K562 (cell line): Measurements from ENCODE around the gene TRPM4. TPM values are rescaled to one million over a fixed set of nuclear protein-coding genes. Genes with fewer than 3 reads are reported as not detected.
A peak's percentile ranks its signal among the peaks of the same experiment; 100 is the strongest.
"Not testable (repeated sequence)": the region's sequence is repeated elsewhere in the genome, so short reads cannot be mapped to it uniquely, and the experiment has no call there.

Experiments used
- ATAC-seq: fragments of 200-7000 bp; cut with Tn5 transposase; 3 replicates; pipeline ENCODE4 v1.9.1; 2020; ENCODE audit warnings: moderate library complexity
- BruUV-seq: library from RNA; stranded (reverse); fragments of 400-500 nt; replicated peaks from 2 replicates; lab custom pipeline; 2021; lab: Mats Ljungman, UMichigan
- CTCF ChIA-PET: fragments of 300-600 bp; formaldehyde crosslinking; extraction: SDS; loops from one replicate; lab custom pipeline; 2021; ENCODE audit warnings: low intra/inter-chr PET ratio; lab: Yijun Ruan, JAX
- POLR2A ChIA-PET: fragments of 300-600, 350-650 bp; sonication (Branson Sonifier 250); formaldehyde crosslinking; extraction: SDS; loops from one replicate; lab custom pipeline; 2021; ENCODE audit warnings: antibody characterized with exemption, inconsistent platforms; lab: Yijun Ruan, JAX
- DNase-seq, 4 experiments: peaks; one replicate each; pipeline versions ENCODE4 v3.0.0 to v3.0.0-alpha.2; 2011 to 2018; ENCODE audit warnings: low spot score in 3 of 4, mixed read lengths in 3 of 4; ENCODE audit errors: extremely low read depth in 1 of 4
- FAIRE-seq: peaks from 2 replicates; lab custom pipeline; 2011; peaks lifted over from hg19 to GRCh38; lab: Jason Lieb, UNC
- H2AFZ ChIP-seq: 2 replicates; pipeline ENCODE4 v1.6.0; 2011; ENCODE audit warnings: low read depth, low read length, control low read depth, inconsistent platforms
- H3K27ac ChIP-seq: fragments of 200-600 bp; 3 replicates; pipeline ENCODE4 v1.8.0; 2011; ENCODE audit warnings: low read depth, mild to moderate bottlenecking, control low read depth, inconsistent platforms, low read length, moderate library complexity, mixed read lengths; ENCODE audit errors: extremely low read depth
- H3K27me3 ChIP-seq, 2 experiments: fragments of 300-600 bp in 1 of 2; 2 replicates in 1 of 2; 3 replicates in 1 of 2; pipeline versions ENCODE4 v1.6.0 to v1.8.0; 2011; ENCODE audit warnings: inconsistent platforms in 2 of 2, low read length in 2 of 2, mild to moderate bottlenecking in 1 of 2, mixed read lengths in 1 of 2, moderate library complexity in 1 of 2; ENCODE audit not compliant: control insufficient read depth in 2 of 2, insufficient read depth in 2 of 2
- H3K36me3 ChIP-seq: fragments of 300-600 bp; 3 replicates; pipeline ENCODE4 v1.8.0; 2011; ENCODE audit warnings: mild to moderate bottlenecking, low read length, inconsistent platforms; ENCODE audit not compliant: control insufficient read depth, insufficient read depth
- H3K4me1 ChIP-seq, 2 experiments: fragments of 200-600 bp in 1 of 2; replicated peaks in 1 of 2; 2 replicates in 1 of 2; 3 replicates in 1 of 2; pipeline versions ENCODE4 v1.5.1 to v1.8.0; 2011; ENCODE audit warnings: inconsistent platforms in 2 of 2, low read length in 2 of 2, mild to moderate bottlenecking in 1 of 2, mixed read lengths in 1 of 2, moderate library complexity in 1 of 2; ENCODE audit not compliant: control insufficient read depth in 2 of 2, insufficient read depth in 2 of 2
- H3K4me2 ChIP-seq: 2 replicates; pipeline ENCODE4 v1.6.1; 2011; ENCODE audit warnings: low read length, control low read depth, inconsistent platforms, mixed read lengths; ENCODE audit not compliant: insufficient read depth
- H3K4me3 ChIP-seq: fragments of 200-600 bp; sonication (generic), shearing (Covaris generic); 2 replicates; pipeline ENCODE4 v1.5.1; 2016; ENCODE audit warnings: control low read depth, inconsistent platforms
- H3K79me2 ChIP-seq: fragments of 200-600 bp; 3 replicates; pipeline ENCODE4 v1.8.0; 2011; ENCODE audit warnings: low read length, inconsistent platforms; ENCODE audit not compliant: control insufficient read depth, insufficient read depth
- H3K9ac ChIP-seq, 2 experiments: 2 replicates each; pipeline versions ENCODE4 v1.6.0 to v1.6.1; 2011; ENCODE audit warnings: low read depth in 2 of 2, low read length in 2 of 2, control low read depth in 1 of 2, inconsistent platforms in 1 of 2, mild to moderate bottlenecking in 1 of 2, mixed read lengths in 1 of 2; ENCODE audit not compliant: insufficient read depth in 1 of 2
- H3K9me1 ChIP-seq: one replicate; pipeline ENCODE4 v1.6.0; 2011; ENCODE audit warnings: inconsistent platforms, mild to moderate bottlenecking, low read length, moderate library complexity; ENCODE audit not compliant: control insufficient read depth, insufficient read depth
- H3K9me3 ChIP-seq: replicated peaks from 2 replicates; pipeline ENCODE4 v1.5.1; 2011; ENCODE audit warnings: low read depth, low read length, inconsistent platforms; ENCODE audit not compliant: control insufficient read depth, insufficient read depth
- H4K20me1 ChIP-seq: replicated peaks from 2 replicates; pipeline ENCODE4 v1.6.1; 2011; ENCODE audit warnings: low read length, inconsistent platforms, mixed read lengths; ENCODE audit not compliant: control insufficient read depth, insufficient read depth
- CEBPB ChIP-seq: fragments of 450-650 bp; IDR thresholded peaks from 2 replicates; pipeline ENCODE4 v1.6.1; 2016; ENCODE audit warnings: missing genetic modification characterization, missing compliant biosample characterization
- CEBPG ChIP-seq, 3 experiments: fragments of 200-800 bp in 1 of 3; sonication (Bioruptor generic) in 1 of 3; sonication (generic) in 1 of 3; formaldehyde crosslinking in 1 of 3; IDR thresholded peaks in 2 of 3; conservative IDR thresholded peaks in 1 of 3; 2 replicates each; pipeline versions ENCODE4 v1.6.1 to v1.8.0; 2016 to 2022; ENCODE audit warnings: missing compliant biosample characterization in 2 of 3, missing genetic modification characterization in 2 of 3, mild to moderate bottlenecking in 1 of 3, missing genetic modification reagents in 1 of 3
- CREM ChIP-seq: IDR thresholded peaks from 2 replicates; pipeline ENCODE4 v1.6.1; 2014; ENCODE audit warnings: antibody characterized with exemption, low read depth
- HDAC8 ChIP-seq: fragments of 450-650 bp; IDR thresholded peaks from 2 replicates; pipeline ENCODE4 v1.6.1; 2016; ENCODE audit warnings: mild to moderate bottlenecking, missing genetic modification characterization, moderate library complexity, missing compliant biosample characterization
- KAT2B ChIP-seq: IDR thresholded peaks from one replicate; pipeline ENCODE4 v1.6.1; 2012; ENCODE audit warnings: low read depth, mild to moderate bottlenecking, control low read depth, inconsistent platforms, low read length, moderate library complexity
- KLF1 ChIP-seq: fragments of 450-650 bp; IDR thresholded peaks from 2 replicates; pipeline ENCODE4 v1.6.1; 2016; ENCODE audit warnings: missing genetic modification characterization, missing compliant biosample characterization
- NELFE ChIP-seq: IDR thresholded peaks from 2 replicates; pipeline ENCODE4 v1.6.1; 2011; ENCODE audit warnings: mild to moderate bottlenecking; ENCODE audit not compliant: insufficient read depth, insufficient read length
- PURB ChIP-seq: sonication (generic); formaldehyde crosslinking; IDR thresholded peaks from 2 replicates; pipeline ENCODE4 v1.9.0; 2021; ENCODE audit warnings: low read depth, mild to moderate bottlenecking, missing genetic modification reagents
- ZFP1 ChIP-seq: fragments of 450-650 bp; formaldehyde crosslinking; IDR thresholded peaks from 2 replicates; pipeline ENCODE4 v1.4.0; 2020; ENCODE audit warnings: mild to moderate bottlenecking, mixed read lengths
- ZNF518B ChIP-seq: fragments of 250-450 bp; sonication (Bioruptor Pico); IDR thresholded peaks from 2 replicates; pipeline ENCODE4 v1.5.0; 2021; ENCODE audit warnings: mild to moderate bottlenecking, moderate library complexity
- WGBS: fragments of 100-300 bp; shearing (Covaris generic); methylation state at CpG from one replicate; pipeline ENCODE4 v1.1.6; 2016; ENCODE audit warnings: low coverage, mixed read lengths; ENCODE audit not compliant: insufficient coverage; ENCODE audit errors: missing lambda C conversion rate; 5-methylcytosine and 5-hydroxymethylcytosine counted together
- in situ Hi-C: fragments of 300-500 bp; cut with MboI; formaldehyde crosslinking; loops from 4 replicates; pipeline ENCODE4 v1.15.0; 2018; ENCODE audit warnings: inconsistent platforms, mixed read lengths
- intact Hi-C: fragments of 100-400 bp; cut with micrococcal nuclease; formaldehyde crosslinking; loops from 2 replicates; pipeline ENCODE4 v1.14.2; 2022
- polyA plus RNA-seq, 8 experiments: library from polyadenylated mRNA; depleted of rRNA in 4 of 8; stranded (reverse) in 5 of 8; unstranded in 3 of 8; fragments of >200 nt; fragmentation: Nextera tagmentation in 2 of 8; fragmentation: Illumina TruSeq in 1 of 8; extraction: Ambion mirVana in 2 of 8; extraction: Trizol in 1 of 8; gene quantifications; 2 replicates each; pipeline versions ENCODE4 v1.2.1 to v1.2.3, GENCODE V29; 2011 to 2014; ENCODE audit warnings: inconsistent platforms in 1 of 8, missing spikeins in 1 of 8
- total RNA-seq, 7 experiments: library from RNA; depleted of rRNA in 6 of 7; stranded (reverse); fragments of >200 nt in 6 of 7; fragmentation: Illumina TruSeq in 2 of 7; extraction: Trizol in 2 of 7; gene quantifications; 2 replicates each; pipeline versions ENCODE4 v1.2.1 to v1.2.3, GENCODE V29; 2011 to 2021; ENCODE audit warnings: low replicate concordance in 1 of 7

The TRPM4 gene
- total and polyA plus RNA-seq, 9 of the 15 experiments (the other 6 are each of a cell fraction or from before 2014, with no cell fraction given) = 6.5 to 45.4 (median 15.2) TPM

GRCh38 chr19:49123285-49123684 lies 34.3 kb upstream of the TRPM4 start:
- BruUV-seq; H3K27ac ChIP-seq; H3K4me2 ChIP-seq; DNase-seq; ATAC-seq; intact Hi-C loops; CTCF ChIA-PET; H3K27me3 ChIP-seq; H3K4me3 ChIP-seq; H3K9me1 ChIP-seq; FAIRE-seq; in situ Hi-C loops; H3K9me3 ChIP-seq; POLR2A ChIA-PET; H3K9ac ChIP-seq; H3K79me2 ChIP-seq; H2AFZ ChIP-seq; H3K36me3 ChIP-seq; H4K20me1 ChIP-seq; TF ChIP-seq CEBPG (tag; conservative IDR thresholded peaks at IDR 0.05 in 1 of 2, IDR thresholded peaks at IDR 0.05 in 1 of 2): not testable (repeated sequence)
- TF ChIP-seq CEBPG (CRISPR knock-in tag; IDR thresholded peaks at IDR 0.05) = peak; percentile 11; the same call in 1 of the 2 replicates
- peak; percentile 42; the same call in 1 of the 2 replicates for TF ChIP-seq CEBPB
- WGBS = 87% methylated on average over 11 of the region's 11 CpGs
- peaks cover 6 to 42% of the 10 kb centered on the region in 2 experiments for H3K4me1 ChIP-seq

- intact Hi-C loops = no loop called here
- H3K36me3 ChIP-seq = peaks cover 4% of the 10 kb centered on the region; the same call in 2 of the 3 replicates
- no peaks in the 10 kb centered on the region for H3K9me1 ChIP-seq
- H4K20me1 ChIP-seq = no peaks in the 10 kb centered on the region
- peak in 1 of 4 experiments; percentile 9 for DNase-seq
- peaks cover 16 to 44% of the 10 kb centered on the region in 2 experiments for H3K4me1 ChIP-seq
- peak overlapping the region in 1 of 2 experiments; percentile 73; a peak in 1 of 4 replicates for H3K9ac ChIP-seq
- in situ Hi-C loops = no loop called here
- no peak for ATAC-seq
- no peaks in the 10 kb centered on the region for H3K9me3 ChIP-seq
- H3K27me3 ChIP-seq = no peaks in the 10 kb centered on the region
- no peak overlapping the region for H3K4me2 ChIP-seq
- ChIA-PET CTCF (no interaction called here), POLR2A (interaction anchor here (0.6 kb wide), 3 partner anchors 19 to 798 kb away, joined by 3 to 6 read pairs (median 3); no protein-coding TSS in a partner anchor)
- no peak for FAIRE-seq
- no peak overlapping the region for H3K4me3 ChIP-seq
- no peak overlapping the region for H3K27ac ChIP-seq
- H2AFZ ChIP-seq = 0 out of 2 replicates have a peak overlapping the region, but pooled peaks have one; percentile 24
- H3K79me2 ChIP-seq = peaks cover 16% of the 10 kb centered on the region; the same call in 2 of the 3 replicates
- no TSS peak for BruUV-seq
- 64% methylated on average over 10 of the region's 23 CpGs for WGBS
- TF ChIP-seq HDAC8 = no peak
- no peak for TF ChIP-seq KAT2B
- TF ChIP-seq PURB = no peak
- no peak for TF ChIP-seq CREM
- TF ChIP-seq ZFP1 (CRISPR knock-in tag) = no peak
- no peak for TF ChIP-seq ZNF518B (CRISPR knock-in tag)
- no peak for TF ChIP-seq NELFE
- TF ChIP-seq KLF1 (tag) = no peak
Measured at GRCh38 chr19:49125025-49125731, 32.4 kb upstream of the TRPM4 start.
